ENCODE results near the gene NBPF1.
"Not testable (repeated sequence)": the region's sequence is repeated elsewhere in the genome, so short reads cannot be mapped to it uniquely, and the experiment has no call there.

DNA sequence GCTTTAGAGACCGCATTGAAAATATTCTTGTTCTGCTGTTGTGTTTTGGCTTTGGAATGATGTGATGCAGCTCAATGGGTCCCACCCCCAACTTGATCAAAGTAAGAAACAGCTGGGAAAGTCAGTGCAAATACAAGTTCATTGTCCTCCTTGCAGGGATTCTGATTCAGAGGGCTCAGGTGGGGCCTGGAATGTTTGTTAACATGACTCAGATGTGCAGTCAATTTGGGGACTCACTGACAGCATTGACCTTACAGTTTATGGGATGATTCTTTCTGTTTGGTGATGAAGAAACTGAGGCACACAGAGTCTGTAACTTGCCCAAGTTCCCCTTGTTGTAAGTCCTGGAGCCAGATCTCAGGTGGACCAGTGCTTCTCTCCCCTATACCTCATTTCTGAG lies 18.1 kb downstream of the NBPF1 start:
- TF ChIP-seq, protein P1, sequence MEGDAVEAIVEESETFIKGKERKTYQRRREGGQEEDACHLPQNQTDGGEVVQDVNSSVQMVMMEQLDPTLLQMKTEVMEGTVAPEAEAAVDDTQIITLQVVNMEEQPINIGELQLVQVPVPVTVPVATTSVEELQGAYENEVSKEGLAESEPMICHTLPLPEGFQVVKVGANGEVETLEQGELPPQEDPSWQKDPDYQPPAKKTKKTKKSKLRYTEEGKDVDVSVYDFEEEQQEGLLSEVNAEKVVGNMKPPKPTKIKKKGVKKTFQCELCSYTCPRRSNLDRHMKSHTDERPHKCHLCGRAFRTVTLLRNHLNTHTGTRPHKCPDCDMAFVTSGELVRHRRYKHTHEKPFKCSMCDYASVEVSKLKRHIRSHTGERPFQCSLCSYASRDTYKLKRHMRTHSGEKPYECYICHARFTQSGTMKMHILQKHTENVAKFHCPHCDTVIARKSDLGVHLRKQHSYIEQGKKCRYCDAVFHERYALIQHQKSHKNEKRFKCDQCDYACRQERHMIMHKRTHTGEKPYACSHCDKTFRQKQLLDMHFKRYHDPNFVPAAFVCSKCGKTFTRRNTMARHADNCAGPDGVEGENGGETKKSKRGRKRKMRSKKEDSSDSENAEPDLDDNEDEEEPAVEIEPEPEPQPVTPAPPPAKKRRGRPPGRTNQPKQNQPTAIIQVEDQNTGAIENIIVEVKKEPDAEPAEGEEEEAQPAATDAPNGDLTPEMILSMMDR (IDR thresholded peaks at IDR 0.05; ENCODE audit: extremely low read depth in 1 of 2, insufficient read depth in 1 of 2, low read depth in 1 of 2, low read length in 2 of 2) = not testable (repeated sequence)
- not testable (repeated sequence) for TF ChIP-seq POLR2A (IDR thresholded peaks at IDR 0.05; ENCODE audit: low read depth, low read length); POLR2AphosphoS5 (IDR thresholded peaks at IDR 0.05; ENCODE audit: insufficient read depth, low read depth, low read length); EZH2 (IDR thresholded peaks at IDR 0.05; ENCODE audit: borderline replicate concordance, low read depth, low read length, severe bottlenecking); MYC (IDR thresholded peaks at IDR 0.05; ENCODE audit: low read depth, low read length); FOS (IDR thresholded peaks at IDR 0.05; ENCODE audit: borderline replicate concordance, insufficient read depth, low read length); JUN (IDR thresholded peaks at IDR 0.05; ENCODE audit: borderline replicate concordance, insufficient read depth, insufficient read length, low read depth); GATA2 (IDR thresholded peaks at IDR 0.05; ENCODE audit: insufficient read depth, insufficient read length, low read depth, low read length)
- TF ChIP-seq, protein P2, sequence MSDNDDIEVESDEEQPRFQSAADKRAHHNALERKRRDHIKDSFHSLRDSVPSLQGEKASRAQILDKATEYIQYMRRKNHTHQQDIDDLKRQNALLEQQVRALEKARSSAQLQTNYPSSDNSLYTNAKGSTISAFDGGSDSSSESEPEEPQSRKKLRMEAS (IDR thresholded peaks at IDR 0.05; ENCODE audit: insufficient read depth, insufficient read length) = not testable (repeated sequence)
